Measurements from ENCODE around the gene OR6P1. TPM values are rescaled to one million over a fixed set of nuclear protein-coding genes. Genes with fewer than 3 reads are reported as not detected.

The OR6P1 gene, protein sequence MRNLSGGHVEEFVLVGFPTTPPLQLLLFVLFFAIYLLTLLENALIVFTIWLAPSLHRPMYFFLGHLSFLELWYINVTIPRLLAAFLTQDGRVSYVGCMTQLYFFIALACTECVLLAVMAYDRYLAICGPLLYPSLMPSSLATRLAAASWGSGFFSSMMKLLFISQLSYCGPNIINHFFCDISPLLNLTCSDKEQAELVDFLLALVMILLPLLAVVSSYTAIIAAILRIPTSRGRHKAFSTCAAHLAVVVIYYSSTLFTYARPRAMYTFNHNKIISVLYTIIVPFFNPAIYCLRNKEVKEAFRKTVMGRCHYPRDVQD
- total RNA-seq = not detected in 2 replicates

DNA sequence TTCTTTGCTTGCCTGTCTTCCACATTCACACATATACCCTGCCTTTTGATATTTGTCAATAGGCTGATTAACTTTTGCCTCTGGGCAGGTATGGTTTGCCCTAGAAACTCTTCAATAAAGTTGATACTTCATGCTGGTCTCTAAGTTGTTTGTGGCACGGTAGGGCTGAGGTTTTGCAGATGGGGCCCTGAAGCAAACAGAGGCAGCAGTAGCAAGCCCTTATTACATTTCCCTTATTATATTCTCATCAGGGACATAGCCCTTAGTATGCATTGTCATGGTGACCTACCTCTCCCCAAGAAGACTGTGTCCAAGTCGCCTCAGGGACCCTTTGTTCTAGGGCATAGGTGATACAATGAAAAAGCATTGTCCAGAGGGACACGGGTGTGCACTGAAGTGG is at the start of gene OR6P1:
Gene OR6P1, minus strand, starts transcription at position 101 of the 400 bp plus-strand sequence. CDS start 6,976 bp downstream, outside the sequence.

DNA sequence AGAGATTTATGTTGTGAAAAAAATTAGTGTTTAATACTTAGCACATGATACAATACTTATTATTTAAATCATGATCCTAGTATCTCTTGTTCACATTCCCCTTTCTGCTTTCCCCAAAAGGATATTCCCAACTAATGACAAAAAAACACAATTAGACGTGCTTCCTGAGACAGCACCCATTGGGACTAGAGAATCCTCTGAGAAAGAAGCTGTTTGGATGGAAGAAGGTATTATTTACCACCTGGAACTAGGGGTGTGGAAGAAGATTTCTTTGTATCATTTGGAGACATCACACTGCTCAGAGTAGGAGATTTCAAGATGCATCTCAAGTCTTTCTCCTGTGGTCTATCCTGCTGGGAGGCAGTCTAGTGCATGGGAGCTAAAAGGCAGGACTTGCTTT is 34.6 kb upstream of the OR6P1 start, which contains the start of gene OR10Z1:
Gene OR10Z1, plus strand, starts transcription at position 301 of the 400 bp plus-strand sequence. CDS start 1,171 bp downstream, outside the sequence.

DNA sequence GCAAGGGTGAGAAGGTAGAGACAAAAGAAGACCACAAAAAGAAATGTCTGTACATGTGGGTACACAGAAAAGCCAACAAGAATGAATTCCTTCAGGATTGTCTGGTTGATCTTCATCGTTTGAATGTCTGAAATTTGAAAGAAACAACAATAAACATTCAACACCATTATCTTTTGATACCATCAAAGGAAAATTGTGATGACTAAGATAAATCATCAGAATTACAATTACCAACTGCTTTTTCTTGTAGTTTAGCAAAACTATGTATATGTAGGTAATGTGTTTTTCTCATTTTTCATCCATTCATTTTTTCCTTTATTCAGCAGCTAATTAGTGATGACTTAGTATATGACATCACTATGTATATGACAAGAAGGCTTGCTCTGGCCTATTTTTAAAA is 9.4 kb upstream of the OR6P1 start, which contains the start of gene OR10X1:
Gene OR10X1, minus strand, starts transcription at position 167 of the 400 bp plus-strand sequence. Its CDS starts 0 bp downstream, at position 167.

DNA sequence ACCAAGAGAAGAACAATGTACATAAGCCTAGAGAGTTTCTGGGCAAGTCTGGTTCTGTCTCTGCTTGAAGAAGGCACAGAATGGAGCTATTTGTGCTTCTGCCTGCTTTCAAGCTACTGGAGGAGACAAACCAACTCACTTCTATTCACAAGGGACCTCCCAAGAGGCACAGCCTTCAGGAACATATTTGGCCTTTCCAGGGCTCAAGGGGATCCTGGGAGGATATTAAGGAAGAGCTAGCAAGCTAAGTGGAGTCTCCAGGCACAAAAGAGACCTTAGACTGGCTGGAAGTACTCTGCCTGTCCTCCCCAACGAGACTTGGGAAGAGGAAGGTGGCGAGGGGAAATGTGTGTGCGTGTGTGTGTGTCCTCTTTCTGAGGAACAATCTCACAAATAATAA is 16.0 kb downstream of the OR6P1 start, which contains the start of gene OR6Y1:
Gene OR6Y1, minus strand, starts transcription at position 54 of the 400 bp plus-strand sequence. CDS start 6,300 bp downstream, outside the sequence.

Other genes with a start within 250 kb of the OR6P1 start
- gene CD1B, start 239.0 kb downstream of the OR6P1 start, total RNA-seq = not detected in 2 replicates
- not detected in 2 replicates for gene CD1E, start 216.7 kb downstream of the OR6P1 start, total RNA-seq
- not detected in 2 replicates for gene OR10T2, start 171.1 kb downstream of the OR6P1 start, total RNA-seq
- gene OR10K2, start 144.3 kb downstream of the OR6P1 start, total RNA-seq = not detected in 2 replicates
- not detected in 2 replicates for gene OR10K1, start 108.7 kb downstream of the OR6P1 start, total RNA-seq
- not detected in 2 replicates for gene OR10R2, start 98.4 kb downstream of the OR6P1 start, total RNA-seq
- gene OR6Y1, start 16.2 kb downstream of the OR6P1 start, total RNA-seq = not detected in 2 replicates
- gene OR10X1, start 9.3 kb upstream of the OR6P1 start, total RNA-seq = not detected in 2 replicates
- not detected in 2 replicates for gene OR10Z1, start 34.7 kb upstream of the OR6P1 start, total RNA-seq
- not detected in 2 replicates for gene SPTA1, start 116.1 kb upstream of the OR6P1 start, total RNA-seq
- gene OR6K2, start 130.1 kb upstream of the OR6P1 start, total RNA-seq = not detected in 2 replicates
- not detected in 2 replicates for gene OR6K3, start 150.1 kb upstream of the OR6P1 start, total RNA-seq
- not detected in 2 replicates for gene OR6K6, start 184.1 kb upstream of the OR6P1 start, total RNA-seq
- not detected in 2 replicates for gene OR6N1, start 201.6 kb upstream of the OR6P1 start, total RNA-seq
- not detected in 2 replicates for gene OR6N2, start 210.6 kb upstream of the OR6P1 start, total RNA-seq